ENCODE measurements around the gene FGFBP2.

The FGFBP2 gene

DNA sequence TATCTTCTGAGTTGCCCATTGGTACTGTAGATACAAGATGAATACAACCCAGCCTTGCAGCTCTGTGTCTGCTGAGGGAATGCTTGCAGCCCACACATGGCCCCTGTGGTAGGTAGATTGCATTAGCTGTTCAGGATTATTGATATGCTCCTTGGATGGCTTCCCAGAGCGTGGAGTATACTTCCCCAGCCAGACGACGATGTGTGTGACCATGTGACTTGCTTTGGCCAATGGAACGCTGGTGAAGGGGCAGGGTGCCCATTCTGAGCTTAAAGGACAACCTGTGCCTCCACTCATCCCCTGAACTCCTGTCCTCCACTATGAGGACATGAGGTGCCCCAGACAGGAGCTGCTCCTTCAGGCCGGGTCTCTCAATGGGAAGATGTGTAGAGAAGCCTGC, 23.9 kb upstream of the FGFBP2 start:
- Histone ChIP-seq H3K9me3 (ENCODE audit: control insufficient read depth, insufficient read depth, low read length) (no peaks in the 10 kb centered on the region), H3K4me1 (ENCODE audit: insufficient read depth, low read length) (peaks cover 12% of the 10 kb centered on the region; the same call in 1 of the 2 replicates), H3K9ac (ENCODE audit: low read depth, low read length) (no peak overlapping the region), H3K36me3 (ENCODE audit: insufficient read depth, low read length) (peaks cover 47% of the 10 kb centered on the region)

DNA sequence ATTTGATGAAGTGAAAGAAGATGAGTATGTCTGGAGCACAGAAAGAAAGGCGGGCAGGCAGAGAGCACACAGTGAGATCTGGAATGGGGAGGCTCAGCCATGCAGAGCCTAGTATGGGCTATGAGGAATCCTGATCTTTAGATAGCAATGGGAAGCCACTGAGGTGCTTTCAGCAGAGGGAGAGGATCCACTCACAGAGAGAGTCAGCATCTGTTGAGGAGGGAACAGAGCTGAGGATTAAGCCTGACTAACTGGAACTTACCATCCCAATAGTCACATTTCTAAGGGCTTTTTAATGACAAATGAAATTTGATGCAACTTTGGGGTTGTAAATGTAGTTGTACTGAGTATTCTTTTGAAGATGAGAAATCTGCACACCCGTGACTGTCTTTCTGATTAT, 20.6 kb upstream of the FGFBP2 start:
- H3K9ac ChIP-seq (ENCODE audit: low read depth, low read length) = no peak overlapping the region
- H3K9me3 ChIP-seq (ENCODE audit: control insufficient read depth, insufficient read depth, low read length) = no peaks in the 10 kb centered on the region
- H3K36me3 ChIP-seq (ENCODE audit: insufficient read depth, low read length) = peaks cover 40% of the 10 kb centered on the region
- H3K4me1 ChIP-seq (ENCODE audit: insufficient read depth, low read length) = peaks cover 12% of the 10 kb centered on the region; the same call in 1 of the 2 replicates

GRCh38 chr4:15982842-15983524, 20.0 kb upstream of the FGFBP2 start:
- Histone ChIP-seq H3K9me3 (ENCODE audit: control insufficient read depth, insufficient read depth, low read length) (no peaks in the 10 kb centered on the region), H3K9ac (ENCODE audit: low read depth, low read length) (no peak overlapping the region), H3K36me3 (ENCODE audit: insufficient read depth, low read length) (peaks cover 35% of the 10 kb centered on the region), H3K4me1 (ENCODE audit: insufficient read depth, low read length) (peaks cover 12% of the 10 kb centered on the region; the same call in 1 of the 2 replicates)

DNA sequence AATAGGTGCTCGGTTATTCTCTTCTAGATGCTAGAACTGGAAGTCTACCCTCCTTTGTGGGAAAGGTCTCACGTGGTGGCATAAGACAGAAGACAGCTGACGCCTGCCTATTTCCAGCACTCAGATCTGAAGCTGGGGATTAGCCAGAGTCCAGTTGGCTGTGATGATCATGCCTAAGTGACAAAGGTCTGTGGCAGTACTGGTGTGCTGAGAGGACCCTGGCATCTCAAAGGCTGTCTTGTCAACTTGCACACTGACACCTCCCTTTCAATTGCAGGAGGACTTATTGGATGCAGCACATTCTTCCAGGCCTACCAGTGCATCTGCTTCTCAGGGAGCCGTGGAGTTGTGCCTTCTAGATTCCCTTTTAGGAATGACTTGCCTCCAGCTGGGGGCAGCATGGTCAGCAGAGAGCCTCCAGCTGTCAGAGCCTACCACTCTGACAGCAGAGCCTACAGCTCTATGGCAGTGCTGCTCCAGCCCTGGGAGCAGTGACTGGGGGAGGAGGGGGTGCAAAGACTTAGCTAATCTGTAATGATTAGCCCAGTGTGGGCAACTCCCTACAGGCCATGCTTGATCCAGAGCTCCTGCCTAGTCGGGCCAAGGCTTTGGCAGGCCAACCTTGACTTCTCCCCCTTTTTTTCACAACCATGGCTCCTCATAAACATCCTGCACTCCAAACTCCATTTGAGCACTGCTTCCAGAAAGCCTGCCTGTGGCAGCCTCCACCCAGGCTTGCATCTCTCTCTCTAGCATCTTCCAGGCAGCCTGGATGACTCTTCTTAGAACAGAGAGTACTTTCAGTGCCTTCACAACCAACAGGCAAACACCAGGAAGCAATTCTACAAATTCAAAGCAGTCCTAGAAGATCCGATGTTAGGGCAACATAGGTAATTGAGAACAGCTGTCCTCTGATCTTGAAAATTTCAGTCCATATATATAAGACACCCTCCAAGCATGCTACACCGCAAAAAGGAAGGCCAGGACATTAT, 13.8 kb upstream of the FGFBP2 start:
- Histone ChIP-seq H3K9me3 (ENCODE audit: control insufficient read depth, insufficient read depth, low read length) (no peaks in the 10 kb centered on the region), H3K9ac (ENCODE audit: low read depth, low read length) (no peak overlapping the region), H3K36me3 (ENCODE audit: insufficient read depth, low read length) (peaks cover 4% of the 10 kb centered on the region; the same call in 1 of the 2 replicates), H3K4me1 (ENCODE audit: insufficient read depth, low read length) (no peaks in the 10 kb centered on the region)

DNA sequence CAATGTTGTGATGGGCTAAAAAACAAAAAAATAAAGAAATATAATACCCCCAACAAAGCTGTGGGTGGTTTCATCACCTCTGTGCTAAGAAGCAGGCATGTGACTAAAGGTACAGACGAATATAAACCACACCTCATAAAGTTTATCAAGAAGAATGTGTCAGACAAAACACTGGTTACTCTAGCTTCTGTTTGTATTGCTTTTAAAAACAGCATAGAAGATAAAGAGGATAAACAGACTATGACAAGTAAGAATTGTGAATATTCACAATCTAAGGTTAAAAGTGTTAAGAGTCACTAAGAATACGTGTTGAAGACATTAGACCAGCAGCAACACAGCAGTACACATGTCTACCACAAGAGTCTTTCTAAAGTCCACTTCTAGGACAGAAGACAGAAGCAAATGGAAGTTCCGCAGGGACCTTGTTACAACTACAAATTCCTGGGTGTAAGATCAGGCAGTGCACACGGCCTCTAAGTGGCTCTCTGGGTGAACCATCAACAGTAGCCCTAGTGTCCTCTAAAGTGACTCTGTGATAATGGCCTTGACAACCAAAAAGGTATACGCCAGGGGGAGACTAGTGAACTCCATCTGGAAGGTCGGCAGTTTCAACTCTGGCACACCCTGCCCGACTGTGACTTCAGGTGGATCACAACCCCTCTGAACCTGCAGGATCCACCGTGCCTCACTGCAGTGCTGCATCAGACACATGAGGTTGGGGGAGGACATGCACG, 8.3 kb upstream of the FGFBP2 start:
- peaks cover 3% of the 10 kb centered on the region for H3K36me3 ChIP-seq (ENCODE audit: insufficient read depth, low read length)
- H3K9me3 ChIP-seq (ENCODE audit: control insufficient read depth, insufficient read depth, low read length) = no peaks in the 10 kb centered on the region; the same call in 1 of the 2 replicates
- no peak overlapping the region for H3K9ac ChIP-seq (ENCODE audit: low read depth, low read length)
- H3K4me1 ChIP-seq (ENCODE audit: insufficient read depth, low read length) = no peaks in the 10 kb centered on the region

- Histone ChIP-seq H3K36me3 (ENCODE audit: insufficient read depth, low read length) (peaks cover 3% of the 10 kb centered on the region), H3K4me1 (ENCODE audit: insufficient read depth, low read length) (no peaks in the 10 kb centered on the region), H3K9me3 (ENCODE audit: control insufficient read depth, insufficient read depth, low read length) (no peaks in the 10 kb centered on the region; the same call in 1 of the 2 replicates), H3K9ac (ENCODE audit: low read depth, low read length) (no peak overlapping the region)
Measured at GRCh38 chr4:15968551-15969300, 5.8 kb upstream of the FGFBP2 start.

DNA sequence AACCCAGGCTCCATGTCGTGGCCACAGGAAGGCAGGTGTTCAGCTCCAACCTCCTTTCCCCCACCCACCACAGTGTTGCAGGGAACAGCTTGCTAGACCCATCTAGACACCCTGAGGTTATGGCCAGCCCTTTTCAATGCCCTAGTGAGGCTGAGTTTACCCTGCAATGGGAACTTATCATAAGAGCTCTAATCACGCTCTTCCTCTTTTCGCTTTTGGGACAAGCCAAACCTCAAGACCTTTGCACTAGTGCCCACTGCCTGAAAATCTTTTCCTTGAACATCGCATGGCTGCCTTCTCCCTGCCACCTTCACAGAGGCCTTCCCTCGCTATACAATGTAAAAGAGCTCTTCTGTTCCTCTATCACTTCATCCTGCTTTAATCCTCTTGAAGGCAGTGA, 2.4 kb upstream of the FGFBP2 start:
- H3K9me3 ChIP-seq (ENCODE audit: control insufficient read depth, insufficient read depth, low read length) = no peaks in the 10 kb centered on the region; the same call in 1 of the 2 replicates
- no peaks in the 10 kb centered on the region for H3K4me1 ChIP-seq (ENCODE audit: insufficient read depth, low read length)
- H3K36me3 ChIP-seq (ENCODE audit: insufficient read depth, low read length) = peaks cover 3% of the 10 kb centered on the region; the same call in 1 of the 2 replicates
- no peak overlapping the region for H3K9ac ChIP-seq (ENCODE audit: low read depth, low read length)

- no peaks in the 10 kb centered on the region; the same call in 1 of the 2 replicates for H3K9me3 ChIP-seq (ENCODE audit: control insufficient read depth, insufficient read depth, low read length)
- H3K4me1 ChIP-seq (ENCODE audit: insufficient read depth, low read length) = no peaks in the 10 kb centered on the region
- no peak overlapping the region for H3K9ac ChIP-seq (ENCODE audit: low read depth, low read length)
- H3K36me3 ChIP-seq (ENCODE audit: insufficient read depth, low read length) = peaks cover 3% of the 10 kb centered on the region; the same call in 1 of the 2 replicates
Measured at GRCh38 chr4:15964159-15964558, 1.2 kb upstream of the FGFBP2 start.

- H3K36me3 ChIP-seq (ENCODE audit: insufficient read depth, low read length) = peaks cover under 1% of the 10 kb centered on the region; the same call in 1 of the 2 replicates
- no peaks in the 10 kb centered on the region; the same call in 1 of the 2 replicates for H3K9me3 ChIP-seq (ENCODE audit: control insufficient read depth, insufficient read depth, low read length)
- H3K9ac ChIP-seq (ENCODE audit: low read depth, low read length) = no peak overlapping the region
- no peaks in the 10 kb centered on the region for H3K4me1 ChIP-seq (ENCODE audit: insufficient read depth, low read length)
Measured at GRCh38 chr4:15963576-15963975, 601 bp upstream of the FGFBP2 start.

DNA sequence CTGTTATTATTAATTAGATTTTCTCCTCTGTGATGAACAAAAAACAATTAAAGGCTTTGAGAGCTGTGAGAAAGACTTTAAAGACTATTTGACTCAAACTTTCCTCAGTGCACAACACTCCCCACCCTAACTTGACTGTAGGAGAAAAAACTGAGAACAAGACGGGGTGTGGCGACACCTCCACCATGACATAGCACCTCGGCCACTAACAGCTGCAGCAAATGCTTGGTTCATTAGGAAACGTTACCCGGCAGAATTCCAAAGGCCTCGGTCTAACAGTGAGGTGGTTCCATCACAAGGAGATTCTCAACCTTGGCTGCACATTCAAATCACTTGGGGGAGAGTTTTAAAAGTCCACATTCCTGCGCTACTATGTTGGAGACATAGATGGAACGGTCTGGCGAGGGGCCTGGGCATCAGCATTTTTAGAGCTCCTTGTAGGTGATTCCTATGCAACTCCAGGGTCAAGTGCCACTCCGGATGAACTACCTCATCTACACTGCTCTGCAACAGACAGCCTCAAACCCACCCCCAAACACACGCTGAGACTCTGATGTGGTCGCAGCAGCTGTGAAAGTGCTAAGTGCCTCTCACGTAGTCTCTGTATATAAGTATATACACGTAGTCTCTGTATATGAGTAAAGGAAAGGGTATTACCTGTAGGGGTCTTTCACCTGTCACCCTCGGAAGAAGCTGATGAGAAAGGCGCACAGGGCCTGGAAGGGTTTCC, 1.0 kb downstream of the FGFBP2 start:
- Histone ChIP-seq H3K36me3 (ENCODE audit: insufficient read depth, low read length) (no peaks in the 10 kb centered on the region), H3K4me1 (ENCODE audit: insufficient read depth, low read length) (peaks cover 6% of the 10 kb centered on the region; the same call in 1 of the 2 replicates), H3K9me3 (ENCODE audit: control insufficient read depth, insufficient read depth, low read length) (no peaks in the 10 kb centered on the region; the same call in 1 of the 2 replicates)

DNA sequence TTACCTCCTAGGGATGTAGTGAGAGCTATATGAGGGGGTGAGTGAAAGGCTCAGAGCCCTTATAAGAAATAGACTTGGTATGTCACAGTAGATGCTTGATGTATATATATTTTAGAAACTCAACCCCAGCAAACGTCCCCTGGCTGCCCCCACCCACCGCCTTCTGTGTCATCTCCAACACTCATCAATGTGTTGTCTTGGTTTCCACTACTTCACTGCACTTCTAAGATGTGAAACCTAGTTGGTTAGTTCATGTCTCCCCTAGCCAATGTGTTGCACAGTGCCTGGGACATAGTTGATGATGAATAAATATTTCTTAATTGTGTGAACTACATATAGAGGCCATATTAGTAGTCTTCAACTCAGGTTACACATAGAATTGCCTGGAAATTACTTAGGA, 4.4 kb downstream of the FGFBP2 start:
- H3K9ac ChIP-seq (ENCODE audit: low read depth, low read length) = no peak overlapping the region
- peaks cover 6% of the 10 kb centered on the region; the same call in 1 of the 2 replicates for H3K4me1 ChIP-seq (ENCODE audit: insufficient read depth, low read length)
- H3K9me3 ChIP-seq (ENCODE audit: control insufficient read depth, insufficient read depth, low read length) = peaks cover 11% of the 10 kb centered on the region
- no peaks in the 10 kb centered on the region for H3K36me3 ChIP-seq (ENCODE audit: insufficient read depth, low read length)

More for the DNA sequence above, 1.0 kb downstream of the FGFBP2 start:
- H3K9ac ChIP-seq (ENCODE audit: low read depth, low read length) = no peak overlapping the region

DNA sequence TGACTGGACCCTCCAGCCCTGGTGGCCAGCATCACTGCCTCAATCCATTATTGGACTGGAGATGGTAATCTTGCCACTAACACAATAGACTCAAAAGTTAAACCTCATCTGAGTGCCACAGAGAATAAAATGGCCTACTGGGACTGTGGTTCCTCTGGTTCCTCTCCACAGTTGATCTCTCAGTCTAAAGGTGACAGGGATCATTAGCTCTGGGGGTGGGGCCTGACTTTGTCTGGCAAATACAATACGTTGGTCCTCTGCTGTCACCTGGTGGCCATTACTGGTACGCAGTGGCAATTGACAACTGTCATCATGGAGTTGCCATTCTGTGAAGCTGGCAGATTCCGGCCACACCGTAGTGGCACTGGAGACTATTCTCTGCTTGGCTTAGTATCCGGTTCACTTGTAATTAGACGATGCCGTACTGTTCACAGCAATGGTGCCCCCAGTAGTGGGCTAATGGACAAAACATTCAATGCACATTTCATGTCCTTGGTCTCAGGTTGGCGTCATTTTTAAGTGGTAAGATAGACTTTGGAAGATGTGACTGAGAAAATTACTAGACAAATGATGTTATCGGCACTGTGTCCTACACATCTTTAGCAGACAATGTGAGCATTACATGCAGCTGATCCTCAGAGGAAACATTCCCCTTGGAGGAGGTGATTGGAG, 6.7 kb downstream of the FGFBP2 start:
- no peak overlapping the region for H3K9ac ChIP-seq (ENCODE audit: low read depth, low read length)
- H3K4me1 ChIP-seq (ENCODE audit: insufficient read depth, low read length) = peaks cover 6% of the 10 kb centered on the region; the same call in 1 of the 2 replicates
- no peaks in the 10 kb centered on the region for H3K36me3 ChIP-seq (ENCODE audit: insufficient read depth, low read length)
- peaks cover 11% of the 10 kb centered on the region for H3K9me3 ChIP-seq (ENCODE audit: control insufficient read depth, insufficient read depth, low read length)

Data from ES-I3 (cell line).